A673 (cell line): ENCODE data around the gene ZNF429. TPM values are rescaled to one million over a fixed set of nuclear protein-coding genes. Genes with fewer than 3 reads are reported as not detected.

ENCODE experiments used
- BruUV-seq: library from RNA; stranded (reverse); fragments of 400-500 nt; replicated peaks from 2 replicates; lab custom pipeline; 2021; lab: Mats Ljungman, UMichigan
- CTCF ChIA-PET: fragments of 300-600 bp; sonication (Branson Sonifier 250); formaldehyde crosslinking; loops from one replicate; lab custom pipeline; 2022; ENCODE audit warnings: antibody characterized with exemption; lab: Charles Lee
- POLR2A ChIA-PET: fragments of 300-600 bp; sonication (Branson Sonifier 250); formaldehyde crosslinking; loops from one replicate; lab custom pipeline; 2022; ENCODE audit warnings: antibody characterized with exemption; ENCODE audit not compliant: low non-redundant PET; lab: Charles Lee
- DNase-seq: peaks from one replicate; pipeline ENCODE4 v3.0.0-alpha.2; 2015; ENCODE audit warnings: low spot score
- H3K27ac ChIP-seq: fragments of 200-600 bp; sonication (generic); 2 replicates; pipeline ENCODE4 v1.5.1; 2016; ENCODE audit warnings: mixed run types, low read depth, mild to moderate bottlenecking, mixed read lengths, antibody characterized with exemption, low read length; ENCODE audit not compliant: poor library complexity, severe bottlenecking
- H3K27me3 ChIP-seq: fragments of 200-600 bp; sonication (generic); replicated peaks from 2 replicates; pipeline ENCODE4 v1.6.1; 2017; ENCODE audit warnings: mixed run types, low read depth, mild to moderate bottlenecking, mixed read lengths, antibody characterized with exemption, low read length; ENCODE audit not compliant: insufficient read depth, poor library complexity
- H3K36me3 ChIP-seq: fragments of 200-600 bp; sonication (generic); 2 replicates; pipeline ENCODE4 v1.6.1; 2016; ENCODE audit warnings: mixed run types, mild to moderate bottlenecking, mixed read lengths, antibody characterized with exemption, low read length; ENCODE audit not compliant: insufficient read depth, poor library complexity, severe bottlenecking
- H3K4me1 ChIP-seq: fragments of 200-600 bp; sonication (generic); 2 replicates; pipeline ENCODE4 v1.6.1; 2017; ENCODE audit warnings: mixed run types, mild to moderate bottlenecking, mixed read lengths, antibody characterized with exemption, low read length; ENCODE audit not compliant: insufficient read depth, poor library complexity, severe bottlenecking
- H3K4me3 ChIP-seq: fragments of 200-600 bp; sonication (generic); 2 replicates; pipeline ENCODE4 v1.5.1; 2016; ENCODE audit warnings: low read depth, mixed run types, mild to moderate bottlenecking, mixed read lengths, low read length; ENCODE audit not compliant: poor library complexity, severe bottlenecking
- H3K9me3 ChIP-seq: fragments of 200-600 bp; sonication (generic); 2 replicates; pipeline ENCODE4 v1.6.1; 2016; ENCODE audit warnings: mixed run types, low read depth, mild to moderate bottlenecking, mixed read lengths, antibody characterized with exemption, low read length; ENCODE audit not compliant: poor library complexity, severe bottlenecking
- CTCF ChIP-seq: fragments of 300-800, 200-600 bp; sonication (generic); conservative IDR thresholded peaks from 2 replicates; pipeline ENCODE4 v1.5.1; 2017; ENCODE audit warnings: low read depth, mild to moderate bottlenecking, antibody characterized with exemption, low read length, moderate library complexity, mixed read lengths
- EZH2 ChIP-seq: fragments of 200-600 bp; sonication (generic); IDR thresholded peaks from 2 replicates; pipeline ENCODE4 v1.6.1; 2017; ENCODE audit warnings: borderline replicate concordance, low read depth, mild to moderate bottlenecking, mixed read lengths, antibody characterized with exemption, low read length; ENCODE audit not compliant: poor library complexity, severe bottlenecking
- intact Hi-C: fragments of 100-400 bp; cut with micrococcal nuclease; formaldehyde crosslinking; loops from one replicate; pipeline ENCODE4 v1.10.0; 2022; ENCODE audit not compliant: unreplicated experiment
- total RNA-seq: library from RNA; stranded (reverse); gene quantifications from 2 replicates; pipeline ENCODE4 v1.2.3, GENCODE V29; 2021

Gene ZNF429
- total RNA-seq, 1 experiment from 2014 or later: 0.90 TPM

DNA sequence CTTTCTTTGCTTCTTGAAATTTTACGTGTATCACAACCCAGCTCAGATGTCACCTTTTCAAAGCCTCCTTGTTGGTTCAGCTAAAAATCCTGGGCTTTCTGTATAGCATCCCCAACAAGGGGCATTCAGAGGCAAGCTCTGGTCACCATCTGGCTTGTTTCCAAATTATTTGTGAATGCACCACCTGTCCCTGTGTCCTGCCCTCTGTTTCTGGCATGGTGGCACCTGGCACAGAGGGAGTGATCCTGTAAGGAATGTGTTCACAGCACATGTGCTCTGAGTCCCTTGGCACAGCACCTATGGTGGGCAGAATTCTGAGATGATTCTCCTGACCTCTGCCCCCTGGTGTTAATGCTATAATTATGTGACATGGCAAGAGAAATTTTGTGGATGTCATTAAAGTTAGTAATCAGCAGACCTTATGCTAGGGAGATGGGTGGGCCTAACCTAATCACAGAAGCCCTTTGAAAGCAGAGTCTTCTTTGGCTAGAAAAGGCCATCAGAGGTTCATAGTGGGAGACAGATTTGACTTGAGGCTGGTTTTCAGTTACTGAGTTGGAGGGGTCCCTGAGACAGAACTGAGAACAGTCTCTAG is 76.3 kb downstream of the ZNF429 start:
- no peak for DNase-seq
- BruUV-seq: no TSS peak
- H3K4me3 ChIP-seq: no peak overlapping the region
- TF ChIP-seq CTCF: no peak
- H3K4me1 ChIP-seq: no peaks in the 10 kb centered on the region
- H3K9me3 ChIP-seq: peaks cover 51% of the 10 kb centered on the region
- ChIA-PET POLR2A (no interaction called here), CTCF (no interaction called here)
- H3K27ac ChIP-seq: no peak overlapping the region
- no peaks in the 10 kb centered on the region for H3K36me3 ChIP-seq
- intact Hi-C loops: no loop called here
- H3K27me3 ChIP-seq: no peaks in the 10 kb centered on the region

DNA sequence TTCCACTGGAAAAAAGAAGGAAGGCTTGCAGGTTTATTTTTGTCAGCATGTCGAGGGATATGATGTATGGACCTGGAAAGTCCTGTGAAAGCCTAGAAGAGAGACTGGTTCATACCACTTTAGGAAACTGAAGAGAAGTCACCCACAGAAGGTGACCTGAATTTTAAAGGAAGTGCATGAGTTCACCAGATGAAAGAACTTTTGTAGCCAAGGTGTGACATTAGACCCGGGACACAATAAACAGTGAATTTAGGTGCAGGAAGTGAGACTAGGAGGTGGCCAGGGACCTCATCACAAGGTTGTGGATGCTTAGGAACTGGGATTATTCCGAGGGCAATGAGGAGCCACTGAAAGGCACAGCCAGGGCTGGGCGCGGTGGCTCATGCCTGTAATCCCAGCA is 79.1 kb downstream of the ZNF429 start:
- no TSS peak for BruUV-seq
- H3K27ac ChIP-seq: no peak overlapping the region
- TF ChIP-seq CTCF (no peak), EZH2 (no peak)
- no peaks in the 10 kb centered on the region for H3K36me3 ChIP-seq
- no peaks in the 10 kb centered on the region for H3K4me1 ChIP-seq
- H3K27me3 ChIP-seq: no peaks in the 10 kb centered on the region
- POLR2A ChIA-PET: no interaction called here
- no peak for DNase-seq
- intact Hi-C loops: no loop called here
- no peak overlapping the region for H3K4me3 ChIP-seq
- peaks cover 48% of the 10 kb centered on the region for H3K9me3 ChIP-seq
- CTCF ChIA-PET: no interaction called here

DNA sequence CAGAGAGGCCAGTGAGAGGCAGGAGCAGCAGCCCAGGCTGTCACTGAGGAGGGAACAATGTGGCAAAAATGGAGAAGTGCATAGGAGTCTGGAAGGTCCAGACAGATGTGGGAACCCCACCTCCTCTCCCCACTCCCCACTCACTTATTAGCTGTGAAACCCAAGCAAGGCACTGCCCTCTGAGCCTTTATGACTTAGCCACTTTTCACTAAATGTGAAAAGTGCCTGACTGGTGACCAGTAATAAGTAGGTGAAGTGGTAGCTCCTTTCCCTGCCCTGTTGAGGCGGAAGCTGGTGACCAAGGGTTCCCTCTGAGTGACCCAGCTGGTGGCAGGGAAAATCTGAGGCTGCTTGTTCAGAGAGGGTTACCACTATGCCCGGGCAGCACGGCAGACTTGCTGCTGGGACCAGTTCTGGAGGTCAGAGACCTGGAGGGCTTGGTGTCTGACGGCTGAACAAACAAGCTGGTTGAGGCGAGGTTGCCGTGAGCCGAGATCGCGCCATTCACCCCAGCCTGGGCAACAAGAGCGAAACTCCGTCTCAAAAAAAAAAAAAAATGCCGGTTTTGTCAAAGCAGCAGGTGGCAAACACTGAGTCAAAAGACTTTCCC is 80.0 kb downstream of the ZNF429 start:
- intact Hi-C loops: no loop called here
- Histone ChIP-seq H3K27ac (no peak overlapping the region), H3K4me1 (no peaks in the 10 kb centered on the region), H3K9me3 (peaks cover 42% of the 10 kb centered on the region), H3K4me3 (no peak overlapping the region), H3K27me3 (no peaks in the 10 kb centered on the region), H3K36me3 (no peaks in the 10 kb centered on the region)
- CTCF ChIA-PET: no interaction called here
- no TSS peak for BruUV-seq
- TF ChIP-seq EZH2 (no peak), CTCF (no peak)
- no peak for DNase-seq
- POLR2A ChIA-PET: no interaction called here
